Lung (tissue), 12 donors: Measurements from ENCODE around the gene LPAR1. TPM values are rescaled to one million over a fixed set of nuclear protein-coding genes. Genes with fewer than 3 reads are reported as not detected.

Experiments used
- ATAC-seq: fragments of 200-7000 bp; cut with Tn5 transposase; one replicate; pipeline ENCODE4 v1.9.1; 2020; ENCODE audit warnings: moderate number of reproducible peaks; ENCODE audit not compliant: insufficient read depth, low FRiP score
- DNase-seq, 3 donors: peaks; one replicate each; pipeline ENCODE4 v3.0.0-alpha.2; 2013 to 2017
- H3K27ac ChIP-seq, 2 donors: one replicate each; pipeline ENCODE4 v1.5.1; 2013; ENCODE audit warnings: mild to moderate bottlenecking in 2 of 2, moderate library complexity in 2 of 2, control low read depth in 1 of 2, inconsistent platforms in 1 of 2, low read depth in 1 of 2, low read length in 1 of 2
- H3K27me3 ChIP-seq, 3 donors: one replicate each; pipeline ENCODE4 v1.5.1; 2013; ENCODE audit warnings: low read length in 2 of 3; ENCODE audit not compliant: control insufficient read depth in 3 of 3, insufficient read depth in 3 of 3
- H3K36me3 ChIP-seq, 4 donors: one replicate each; pipeline ENCODE4 v1.5.1; 2013; ENCODE audit warnings: low read length in 4 of 4, mild to moderate bottlenecking in 1 of 4, moderate library complexity in 1 of 4; ENCODE audit not compliant: control insufficient read depth in 4 of 4, insufficient read depth in 4 of 4
- H3K4me1 ChIP-seq, 5 donors: one replicate each; pipeline ENCODE4 v1.5.1; 2013; ENCODE audit warnings: low read length in 5 of 5, mild to moderate bottlenecking in 2 of 5, moderate library complexity in 1 of 5; ENCODE audit not compliant: control insufficient read depth in 5 of 5, insufficient read depth in 5 of 5
- H3K4me3 ChIP-seq: one replicate; pipeline ENCODE4 v1.5.1; 2013; ENCODE audit warnings: mild to moderate bottlenecking, control low read depth, moderate library complexity
- H3K9ac ChIP-seq, 2 donors: one replicate each; pipeline ENCODE4 v1.5.1; 2013; ENCODE audit warnings: low read length in 2 of 2, control low read depth in 1 of 2; ENCODE audit not compliant: insufficient read depth in 1 of 2
- H3K9me3 ChIP-seq, 4 donors: one replicate each; pipeline ENCODE4 v1.5.1; 2013; ENCODE audit warnings: low read length in 3 of 4, mild to moderate bottlenecking in 1 of 4, moderate library complexity in 1 of 4; ENCODE audit not compliant: control insufficient read depth in 4 of 4, insufficient read depth in 3 of 4
- CTCF ChIP-seq: IDR thresholded peaks from 2 replicates; pipeline ENCODE4 v1.5.1; 2012; ENCODE audit warnings: mild to moderate bottlenecking; ENCODE audit errors: control extremely low read depth, extremely low read depth
- WGBS, 2 donors: extraction: QIAGEN DNeasy Blood & Tissue Kit; methylation state at CpG; one replicate each; pipeline ENCODE4 v1.1.7; 2013; 5-methylcytosine and 5-hydroxymethylcytosine counted together
- polyA plus RNA-seq, 2 donors: library from polyadenylated mRNA; stranded (reverse); fragments of 200-250 nt; gene quantifications; one replicate each; pipeline ENCODE4 v1.2.1, GENCODE V29; 2013
- total RNA-seq, 2 donors: library from RNA; depleted of rRNA in 1 of 2; stranded (reverse); fragments of >200 nt in 1 of 2; gene quantifications; one replicate each; pipeline ENCODE4 v1.2.1, GENCODE V29; 2014 to 2021
- donor health status: control.
- donor health status: control.
- donor health status: Bipolar disorder and iron deficiency.
- donor health status: healthy.
- donor health status: DM: yes; HTN: yes; CAD: no.

LPAR1 gene
- total and polyA plus RNA-seq, 4 donors: 5.2 to 47.6 (median 23.3) TPM

GRCh38 chr9:111008158-111009075, 29.9 kb downstream of the LPAR1 start:
- Histone ChIP-seq H3K27ac (no peak overlapping the region), H3K4me3 (no peak overlapping the region), H3K27me3 (no peaks in the 10 kb centered on the region), H3K36me3 (peaks cover 0 to 8% (median 0%) of the 10 kb centered on the region in 4 donors), H3K9me3 (no peaks in the 10 kb centered on the region), H3K9ac (no peak overlapping the region), H3K4me1 (peaks cover 0 to 20% (median 4%) of the 10 kb centered on the region in 5 donors)
- ATAC-seq (no peak), DNase-seq (no peak)
- 81 to 87% methylated on average over 7 of the region's 7 CpGs for WGBS, 2 donors
- TF ChIP-seq CTCF: no peak

- Histone ChIP-seq H3K9me3 (no peaks in the 10 kb centered on the region), H3K27ac (no peak overlapping the region), H3K4me3 (no peak overlapping the region), H3K36me3 (peaks cover 0 to 7% (median 0%) of the 10 kb centered on the region in 4 donors), H3K9ac (no peak overlapping the region), H3K4me1 (peaks cover 0 to 8% (median 0%) of the 10 kb centered on the region in 5 donors), H3K27me3 (no peaks in the 10 kb centered on the region)
- 88 to 89% methylated on average over 1 of the region's 1 CpG for WGBS, 2 donors
- TF ChIP-seq CTCF: no peak
- no peak for ATAC-seq
- DNase-seq: no peak
These were observed 32.4 kb downstream of the LPAR1 start for GRCh38 chr9:111005746-111006470.

- no peak overlapping the region for H3K9ac ChIP-seq
- H3K27me3 ChIP-seq: no peaks in the 10 kb centered on the region
- H3K27ac ChIP-seq: no peak overlapping the region
- no peak for TF ChIP-seq CTCF
- WGBS, 2 donors: 94 to 98% methylated on average over 5 of the region's 5 CpGs
- no peak overlapping the region for H3K4me3 ChIP-seq
- H3K9me3 ChIP-seq: no peaks in the 10 kb centered on the region
- peaks cover 0 to 6% (median 0%) of the 10 kb centered on the region in 5 donors for H3K4me1 ChIP-seq
- no peak for DNase-seq
- no peak for ATAC-seq
- H3K36me3 ChIP-seq: peaks cover 0 to 5% (median 0%) of the 10 kb centered on the region in 4 donors
These were observed 33.3 kb downstream of the LPAR1 start for GRCh38 chr9:111004936-111005335.
